HG03064 (cell line): Measurements from ENCODE around the gene BCAS3.

ENCODE experiments used
- ATAC-seq: cut with Tn5 transposase; IDR thresholded peaks from one replicate; pipeline ENCODE4 v1.9.1; 2021; ENCODE audit warnings: low read depth; ENCODE audit not compliant: unreplicated experiment

BCAS3 gene

DNA sequence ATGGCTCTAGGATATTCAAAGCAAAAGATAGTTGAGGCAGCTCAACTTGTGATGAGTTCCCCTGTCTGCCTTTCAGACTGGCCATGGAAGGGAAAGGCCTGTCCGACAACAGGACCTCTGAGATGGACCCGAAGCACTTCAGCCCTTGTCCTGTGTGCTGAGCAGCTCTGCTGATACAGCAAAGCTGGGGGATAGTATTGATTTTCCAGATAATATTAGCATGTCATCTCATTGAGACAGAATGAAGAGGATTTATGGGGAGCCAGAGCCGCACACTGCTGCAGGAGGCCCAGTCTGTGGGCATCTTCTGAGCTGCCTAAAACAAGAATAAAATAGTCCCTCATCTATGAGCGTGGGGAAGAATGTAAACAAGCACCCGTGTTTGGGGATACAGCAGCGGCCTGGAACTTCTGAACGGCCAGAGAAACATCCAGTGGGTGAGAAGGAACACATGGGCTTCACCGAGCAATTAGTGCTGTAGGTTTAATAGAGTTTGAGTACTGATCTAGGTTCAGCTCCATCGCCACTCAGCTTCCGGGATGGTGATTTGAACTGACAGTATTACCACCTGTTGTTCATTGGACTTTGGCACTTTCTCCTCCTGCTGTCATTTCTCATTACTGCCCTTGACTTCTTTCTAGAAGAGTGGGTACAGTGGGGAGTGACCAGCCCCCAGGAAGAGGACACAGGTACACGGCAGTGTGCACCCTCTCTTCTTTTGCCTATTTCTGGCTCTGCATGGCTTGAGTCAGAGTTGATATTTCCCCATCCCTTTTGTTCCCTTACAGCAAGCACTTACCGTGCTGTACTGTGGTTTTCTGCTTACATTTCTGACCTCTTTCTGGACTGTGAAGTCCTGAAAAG, 625.5 kb downstream of the BCAS3 start:
- no peak for ATAC-seq

DNA sequence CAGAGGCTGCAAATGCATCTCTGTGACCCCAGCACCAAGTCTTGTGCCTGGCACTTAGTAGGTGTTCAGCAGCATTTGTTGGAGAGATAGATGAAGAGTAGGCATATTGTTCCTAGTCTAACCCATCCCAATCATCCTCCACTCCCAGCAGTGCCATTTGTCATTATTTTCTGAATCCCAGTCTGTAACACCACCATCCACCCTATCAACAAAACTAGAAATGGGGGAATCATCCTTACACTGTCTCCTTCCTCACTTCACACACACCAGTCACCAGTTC, 626.1 kb downstream of the BCAS3 start:
- ATAC-seq, result no peak

DNA sequence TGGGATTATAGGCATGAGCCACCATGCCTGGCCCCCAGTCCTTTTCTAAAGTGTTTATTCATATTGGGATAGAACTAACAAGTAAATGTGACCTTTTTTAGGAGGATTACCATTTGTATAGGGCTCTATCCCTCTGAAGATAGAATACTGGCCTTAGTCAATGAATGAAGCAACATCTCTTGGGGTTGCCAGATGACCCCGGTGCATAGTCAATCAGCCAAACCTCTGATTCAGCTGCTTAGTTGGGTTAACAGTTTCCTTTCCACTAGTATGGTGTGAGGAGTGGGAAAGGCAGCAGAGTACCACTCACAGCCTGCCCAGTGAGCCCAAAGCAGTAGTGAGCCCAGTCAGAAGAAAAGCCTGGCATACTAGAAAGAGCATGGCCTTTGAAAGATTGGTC, 627.4 kb downstream of the BCAS3 start:
- no peak for ATAC-seq

DNA sequence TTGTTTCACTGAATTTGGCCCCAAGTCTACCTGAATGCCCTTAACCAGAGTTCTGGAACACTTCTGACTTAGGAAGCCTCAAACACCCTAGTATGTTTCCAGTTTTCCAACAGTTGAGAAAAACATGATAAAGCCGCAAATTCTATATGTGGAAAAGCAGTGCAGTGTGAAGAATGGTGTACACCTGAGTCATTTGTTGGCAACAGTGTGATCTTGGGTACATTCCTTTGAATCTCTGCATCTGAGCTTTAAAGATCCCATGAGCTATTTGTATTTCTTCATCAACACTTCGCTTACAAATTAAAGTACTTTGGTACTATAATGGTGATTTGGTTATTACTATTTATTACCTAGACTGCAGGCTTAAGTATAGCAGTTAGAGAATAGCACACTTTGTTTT, 628.4 kb downstream of the BCAS3 start:
- ATAC-seq, result no peak

DNA sequence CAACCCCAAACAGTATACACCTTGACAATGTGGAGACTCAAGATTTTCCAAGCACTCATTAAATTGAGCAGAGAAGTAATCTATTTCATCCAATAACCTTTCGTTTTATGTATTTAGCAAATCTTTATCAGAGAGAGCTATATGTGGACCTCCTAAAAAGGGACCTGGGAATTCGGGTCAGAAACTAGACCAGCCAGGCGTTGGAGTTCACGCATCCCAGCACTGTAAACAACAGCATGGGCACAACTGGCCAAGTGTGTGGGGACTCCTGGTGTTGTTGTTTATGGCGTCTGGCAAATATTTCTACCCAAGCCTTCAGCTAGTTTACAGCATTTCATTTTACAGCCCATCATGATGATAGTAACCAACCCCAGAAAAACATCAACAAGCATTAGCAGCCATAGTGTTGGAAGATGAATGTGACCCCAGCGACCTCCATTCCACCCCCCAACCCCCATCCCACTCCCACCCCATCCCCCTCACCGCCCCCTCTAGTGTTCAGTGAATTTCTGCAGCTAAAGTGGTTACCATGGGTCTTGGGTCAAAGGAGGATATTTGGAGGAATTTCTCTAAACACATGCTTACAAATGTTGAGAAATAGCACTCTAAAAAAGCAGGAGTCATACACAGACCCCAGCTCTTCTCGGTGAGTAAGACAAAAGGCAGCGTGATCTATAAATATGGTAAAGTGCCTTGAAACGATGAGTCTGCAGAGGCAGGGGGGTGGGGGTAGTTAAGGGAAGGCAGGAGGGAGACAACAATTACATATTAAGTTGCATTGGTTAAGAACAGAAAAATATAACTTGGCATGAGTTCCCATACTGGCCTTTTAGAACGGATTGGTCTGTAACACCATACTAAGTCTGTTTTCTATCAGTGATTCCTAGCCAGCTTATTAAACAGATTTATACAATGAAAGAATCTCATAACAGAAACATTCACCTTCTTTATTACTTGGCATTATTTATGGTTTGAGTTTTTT, 630.5 kb downstream of the BCAS3 start:
- ATAC-seq, result no peak

DNA sequence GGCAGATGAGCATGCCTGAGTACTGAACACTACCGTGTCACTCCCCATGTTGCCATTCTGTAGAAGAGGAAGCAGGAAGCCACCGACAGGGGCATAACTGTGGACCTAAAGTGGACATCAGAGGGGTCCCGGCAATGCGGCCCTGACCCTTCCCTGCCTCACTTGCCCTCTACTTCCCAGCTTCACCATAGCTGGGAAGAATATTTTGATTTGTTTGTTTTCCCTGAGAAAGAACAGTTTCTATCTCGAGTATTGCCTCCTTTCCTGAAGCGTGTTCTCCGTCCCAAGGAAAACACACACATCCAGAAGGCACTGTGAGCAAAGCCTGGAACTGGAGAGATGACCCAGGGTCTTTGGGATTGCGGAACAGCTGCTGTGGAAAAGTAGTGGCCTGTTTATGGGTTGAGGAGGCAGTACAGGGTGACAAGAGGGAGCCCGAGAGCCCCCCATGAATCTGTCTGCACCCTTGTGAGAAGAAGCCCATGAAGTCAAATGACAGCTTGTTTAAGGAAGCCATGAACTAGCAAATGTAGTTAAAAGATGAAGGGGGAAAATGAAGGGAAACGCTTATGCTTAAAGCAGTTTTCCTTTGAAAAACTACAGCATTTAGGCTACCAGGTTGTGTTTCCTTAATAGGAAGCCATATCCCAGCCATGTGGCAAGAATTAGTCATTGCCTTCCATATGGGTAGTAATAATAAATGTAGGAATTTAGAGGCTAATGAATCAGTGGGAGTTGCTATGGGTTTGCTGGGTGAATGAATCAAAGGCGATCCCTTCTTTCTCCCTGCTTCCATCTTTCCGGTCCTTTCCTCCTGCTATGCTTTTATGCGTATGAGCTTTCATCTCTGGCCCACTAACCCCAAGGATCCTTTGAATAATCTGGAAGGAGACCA, 632.0 kb downstream of the BCAS3 start:
- no peak for ATAC-seq

DNA sequence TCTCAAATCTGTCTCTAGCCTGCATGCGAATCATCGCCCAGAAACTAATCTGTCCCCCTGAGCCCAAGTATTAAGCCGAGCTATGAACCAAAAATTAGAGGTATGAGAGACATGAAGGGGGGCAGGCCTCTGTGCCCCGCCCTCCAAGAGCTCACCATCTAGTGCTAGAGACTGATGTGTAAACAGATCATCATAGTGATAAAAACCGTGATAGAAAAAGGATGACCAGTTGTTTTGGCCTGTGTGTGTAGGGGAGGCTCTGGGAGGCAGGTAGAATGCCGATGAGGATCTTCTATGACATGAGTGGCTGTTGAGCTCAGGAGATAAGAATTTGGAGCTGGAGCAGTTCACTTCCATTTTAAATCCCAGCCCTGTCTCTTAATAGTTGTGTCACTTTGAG, 632.9 kb downstream of the BCAS3 start:
- no peak for ATAC-seq

DNA sequence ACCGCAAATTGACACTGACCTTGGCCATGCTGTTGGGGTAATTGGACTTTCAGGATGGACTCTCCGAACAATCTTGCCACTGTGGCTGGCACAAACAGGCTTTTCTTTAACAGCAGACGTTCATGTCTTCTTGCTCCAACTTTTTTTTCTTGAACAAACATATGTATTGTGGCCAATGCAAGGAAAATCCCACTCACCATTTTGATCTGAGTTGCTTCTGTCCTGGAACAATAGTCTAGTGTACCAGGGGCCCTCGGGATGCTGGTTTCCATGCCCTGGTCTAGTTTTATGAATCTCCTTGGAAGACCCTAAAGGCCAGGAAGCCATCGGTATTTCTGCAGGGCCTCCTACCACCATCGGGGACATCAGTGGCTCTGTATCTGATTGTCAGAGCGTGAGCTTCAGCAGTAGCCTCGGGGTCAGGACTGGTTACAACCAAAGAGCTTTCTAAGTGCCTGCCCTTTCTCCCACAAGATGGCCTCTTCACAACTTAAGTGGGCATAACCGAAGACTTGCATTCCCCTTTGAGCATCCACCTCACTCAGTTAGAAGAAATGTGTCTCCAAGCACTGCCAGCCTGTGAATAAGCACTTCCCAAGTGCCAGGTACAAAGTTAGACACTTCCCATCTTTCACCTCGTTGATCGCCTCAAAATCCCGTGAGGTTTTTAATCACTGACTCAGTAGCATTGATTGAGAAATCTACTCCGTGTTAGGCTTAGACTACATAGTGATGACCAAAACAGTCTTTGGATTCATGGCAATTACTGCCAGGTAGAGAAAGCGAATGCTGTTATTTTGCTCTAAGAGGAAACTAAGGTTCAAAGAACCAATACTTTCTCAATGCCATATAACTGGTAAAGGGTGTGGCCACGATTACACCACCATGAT, 635.0 kb downstream of the BCAS3 start:
- no peak for ATAC-seq

DNA sequence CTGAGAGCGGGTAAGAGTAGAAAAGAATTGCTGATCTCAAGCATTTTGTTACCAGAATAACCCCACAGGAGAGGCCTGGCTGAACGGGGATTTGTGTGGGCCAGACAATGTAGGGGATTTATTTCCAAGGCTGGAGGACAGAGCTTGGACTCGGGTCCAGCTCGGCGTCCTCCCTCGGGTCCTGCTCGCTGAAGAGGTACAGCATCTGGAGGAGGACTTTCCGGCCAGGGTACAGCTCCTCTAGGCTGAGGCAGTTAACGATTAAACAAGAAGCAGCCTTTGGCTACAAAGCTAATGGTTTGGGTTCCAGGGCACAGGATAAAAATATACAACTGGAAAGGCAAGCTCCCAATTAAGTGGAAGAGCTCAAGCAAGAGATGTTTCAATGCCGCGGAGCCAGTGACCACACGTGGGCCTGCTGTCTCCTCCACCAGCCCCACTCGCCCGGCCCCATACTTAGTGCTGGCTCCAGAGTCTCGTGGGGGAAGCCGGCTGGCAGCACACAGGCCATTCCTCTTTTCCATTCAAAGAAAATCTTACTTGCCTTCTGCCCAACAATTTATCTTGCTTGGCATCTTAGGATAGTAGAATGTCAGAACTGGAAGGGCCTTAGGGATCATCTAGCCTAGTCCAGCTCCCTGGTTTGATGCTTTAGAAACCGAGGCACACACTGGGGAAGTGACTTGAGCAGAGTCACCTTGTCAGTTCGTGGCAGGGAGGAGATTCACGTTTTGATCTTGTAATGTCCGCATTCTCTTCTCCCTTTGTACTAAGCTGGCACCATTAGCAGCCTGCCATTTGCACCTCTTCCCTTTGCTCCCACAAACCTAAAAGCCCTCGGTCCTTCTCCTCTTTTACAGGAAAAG, 636.0 kb downstream of the BCAS3 start:
- ATAC-seq, result no peak

DNA sequence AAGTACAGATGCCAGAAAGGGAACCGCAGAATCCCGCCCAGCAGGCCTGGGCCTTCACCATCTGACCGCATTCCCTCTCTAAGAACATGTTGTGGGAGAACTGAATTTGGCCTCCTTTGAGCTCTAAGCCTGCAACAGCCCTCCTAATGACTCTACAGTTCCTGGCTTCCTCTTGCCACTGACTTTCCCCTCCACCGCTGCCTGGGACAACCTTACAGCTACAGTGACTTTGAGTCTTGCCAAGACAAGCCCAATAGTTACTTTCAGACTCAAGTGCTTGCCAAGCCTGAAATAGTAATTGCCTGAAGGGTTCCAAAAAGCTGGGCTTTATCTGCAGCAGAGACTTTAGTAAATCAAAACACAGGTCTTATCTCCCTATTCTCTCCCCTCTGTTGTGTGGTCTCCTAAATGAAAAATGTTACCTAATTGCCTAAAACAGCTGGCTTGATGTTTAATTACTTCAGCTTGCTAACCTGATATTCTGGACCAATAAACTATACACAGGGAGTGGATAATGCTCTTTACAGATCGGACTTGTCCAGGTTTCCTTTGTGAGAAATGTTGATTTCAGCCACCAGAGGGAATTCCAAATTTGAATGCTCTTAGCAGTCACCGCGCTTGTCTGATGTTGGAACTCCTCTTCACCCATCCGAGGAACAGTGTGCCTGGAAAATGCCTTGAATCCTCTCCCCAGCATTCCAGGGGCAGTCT, 636.9 kb downstream of the BCAS3 start:
- ATAC-seq, result no peak

DNA sequence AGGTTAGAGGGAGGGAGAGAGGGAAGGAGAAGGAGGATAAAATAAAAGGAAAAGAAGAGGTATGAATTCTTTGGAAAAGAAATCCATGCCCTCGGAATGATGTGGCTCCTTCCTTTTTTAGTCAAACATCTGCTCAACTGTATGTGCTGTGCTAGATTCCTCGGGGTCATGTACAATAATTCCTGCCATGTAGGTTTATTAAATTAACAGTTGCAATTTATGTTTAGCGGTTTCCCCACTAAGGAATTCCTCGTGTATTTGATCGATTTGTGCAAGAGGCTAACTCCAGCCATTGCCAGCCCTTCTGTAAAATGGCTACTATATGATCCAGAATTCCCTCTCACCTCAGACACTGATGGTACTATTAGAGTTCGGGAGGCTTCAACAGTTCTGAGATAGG, 639.0 kb downstream of the BCAS3 start:
- no peak for ATAC-seq

DNA sequence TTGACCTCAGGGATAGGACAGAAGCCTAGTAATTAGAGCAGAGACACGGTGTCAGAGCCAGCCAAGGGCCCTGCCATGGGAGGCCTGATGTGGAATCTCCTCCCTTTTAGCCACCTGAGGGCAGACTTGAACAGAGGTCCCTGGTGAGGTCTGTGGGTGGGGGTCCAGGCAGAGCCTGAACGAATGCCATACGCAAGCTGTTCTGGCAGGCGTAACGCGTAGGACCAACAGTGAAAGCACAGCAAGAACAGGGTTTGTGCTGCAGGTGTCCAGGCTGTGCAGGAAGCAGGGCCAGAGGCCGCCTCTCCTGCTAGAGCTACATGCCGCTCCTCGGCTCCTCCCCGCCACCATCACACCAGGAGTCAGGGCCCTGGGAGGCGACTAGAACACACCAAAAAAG, 640.1 kb downstream of the BCAS3 start:
- no peak for ATAC-seq

DNA sequence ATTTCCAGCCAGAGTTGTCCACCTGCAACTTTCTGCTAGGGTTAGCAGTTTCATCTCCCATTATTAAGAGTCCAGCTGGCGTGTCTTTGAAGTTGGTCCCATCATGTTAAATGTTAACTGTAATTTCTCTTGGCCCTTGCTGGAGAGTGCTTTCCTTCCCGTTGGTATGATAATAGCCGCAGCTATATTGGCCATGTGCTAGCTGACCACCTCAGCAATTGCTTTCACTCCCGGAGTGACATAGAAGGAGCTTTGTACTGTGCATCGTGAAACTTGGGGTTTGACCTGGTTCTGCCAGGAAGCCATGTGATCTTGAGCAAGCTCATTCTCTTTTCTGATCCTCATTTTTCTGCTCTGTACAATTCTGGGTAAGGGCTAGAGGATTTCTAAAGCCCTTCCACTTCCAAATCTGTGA, 641.0 kb downstream of the BCAS3 start:
- no peak for ATAC-seq

DNA sequence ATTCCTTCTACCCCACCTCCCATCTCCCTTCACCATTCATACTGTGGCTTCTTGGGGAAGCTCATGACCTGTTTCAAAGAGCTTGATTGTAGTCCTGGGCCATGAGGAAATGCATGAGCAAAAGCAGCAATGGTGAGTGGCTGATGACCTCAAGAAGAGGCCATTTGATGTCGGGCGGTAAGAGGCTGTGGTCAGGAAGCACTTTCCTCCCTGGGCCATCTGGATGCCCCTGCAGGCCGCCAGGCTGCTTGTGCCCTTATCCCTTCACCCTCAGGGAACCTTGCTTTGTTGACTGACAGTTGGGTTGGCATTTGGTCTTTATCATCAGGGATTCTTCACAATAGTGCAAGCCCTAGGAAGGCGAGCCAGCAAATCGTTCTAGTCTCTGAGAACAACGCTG, 643.7 kb downstream of the BCAS3 start:
- ATAC-seq, result no peak

DNA sequence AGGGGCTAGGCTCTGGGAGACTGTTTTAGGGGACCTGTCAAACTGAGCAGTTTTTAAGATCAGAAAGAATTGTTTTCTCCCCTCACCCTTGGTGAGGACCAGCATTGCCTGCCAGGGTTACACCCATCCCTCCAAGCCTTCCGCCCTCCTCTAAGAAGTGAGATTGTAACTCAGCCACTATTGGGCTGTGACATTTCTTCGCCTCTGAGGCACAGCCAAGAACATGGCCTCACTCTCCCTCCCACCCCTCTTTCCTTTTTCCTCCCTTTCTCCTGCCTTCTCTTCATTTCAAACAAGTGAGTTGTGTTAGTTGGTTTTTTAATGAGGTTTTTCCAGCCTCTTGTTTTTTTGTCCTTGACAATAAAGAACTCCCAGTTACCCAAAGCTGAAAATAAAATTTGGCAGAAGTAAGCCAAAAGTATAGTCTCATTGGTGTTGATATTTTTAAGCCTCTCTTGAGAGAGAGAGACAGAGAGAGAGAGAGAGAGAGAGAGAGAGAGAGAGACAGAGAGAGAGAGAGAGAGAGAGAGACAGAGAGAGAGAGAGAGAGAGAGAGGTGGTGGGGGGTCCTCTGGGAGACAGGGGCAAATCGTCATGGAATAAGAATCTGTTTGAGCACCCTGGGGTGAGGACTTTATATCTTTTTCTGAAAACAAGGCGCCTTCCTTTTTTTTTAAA, 644.8 kb downstream of the BCAS3 start:
- ATAC-seq, result no peak

DNA sequence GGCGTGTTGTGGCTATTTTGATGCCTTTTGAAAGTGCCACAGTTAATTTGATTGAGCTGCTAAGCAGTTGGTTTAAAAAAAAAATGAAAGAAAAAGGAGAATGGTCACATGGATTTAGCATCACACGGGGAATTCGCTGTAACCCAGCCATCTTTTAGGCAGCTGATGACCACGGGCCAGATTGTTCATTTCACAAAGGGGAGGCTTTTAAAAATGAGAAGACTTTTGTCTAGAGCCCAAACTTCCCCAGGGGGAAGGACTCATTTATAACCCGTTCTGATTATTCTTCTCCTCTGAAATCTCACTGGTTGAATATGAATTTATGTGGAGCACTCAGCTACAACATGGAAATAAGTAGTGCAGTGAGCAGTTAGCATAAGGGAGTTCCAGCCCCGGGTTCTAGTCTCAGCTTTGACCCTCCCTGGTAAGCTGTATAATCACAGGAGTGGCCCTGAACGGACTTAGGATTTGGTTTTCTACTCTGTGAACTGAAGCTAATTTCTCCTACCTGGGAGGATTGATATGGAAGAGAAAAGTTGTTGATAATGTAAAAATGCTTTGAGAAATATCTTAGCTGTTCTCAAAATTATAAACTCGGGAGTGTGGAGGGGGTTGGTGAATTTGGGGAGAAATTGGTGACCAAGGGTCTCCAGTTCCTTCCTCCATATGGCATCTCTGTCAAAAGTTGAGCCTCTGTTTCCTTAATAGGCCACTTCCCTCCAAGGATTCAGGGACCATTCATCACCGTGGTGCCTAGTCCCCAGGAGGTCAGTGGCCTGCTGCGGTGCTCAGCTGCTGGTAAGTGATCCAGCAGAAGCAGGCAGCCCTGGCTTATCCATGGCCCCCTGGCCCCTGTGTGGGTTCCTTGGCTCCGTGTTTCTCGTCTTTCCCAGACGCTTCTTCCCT, 645.6 kb downstream of the BCAS3 start:
- no peak for ATAC-seq
